ENCODE results near the gene ENOX1.

GRCh38 chr13:43260999-43261398 is 525.8 kb downstream of the ENOX1 start:
- TF ChIP-seq POLR2A (IDR thresholded peaks at IDR 0.05): no peak
- TF ChIP-seq CTCF (IDR thresholded peaks at IDR 0.05): no peak
